Spleen (tissue), 11 donors: ENCODE results near the gene PTPRC. TPM values are rescaled to one million over a fixed set of nuclear protein-coding genes. Genes with fewer than 3 reads are reported as not detected.

ENCODE experiments used
- DNase-seq: peaks from one replicate; pipeline ENCODE4 v3.0.0-alpha.2; 2020
- H3K27ac ChIP-seq, 8 donors: fragments of 200-600 bp; sonication (generic) in 7 of 8; 1 replicate in 4 of 8; 2 replicates in 4 of 8; pipeline versions ENCODE4 v1.5.0 to v1.8.0; 2016 to 2021; ENCODE audit warnings: inconsistent platforms in 4 of 8, mild to moderate bottlenecking in 4 of 8, moderate library complexity in 1 of 8
- H3K27me3 ChIP-seq, 7 donors: fragments of 200-600 bp; sonication (generic) in 6 of 7; replicated peaks in 1 of 7; 1 replicate in 4 of 7; 2 replicates in 3 of 7; pipeline versions ENCODE4 v1.5.0 to v1.8.0; 2016 to 2021; ENCODE audit warnings: inconsistent platforms in 3 of 7, mild to moderate bottlenecking in 1 of 7
- H3K36me3 ChIP-seq, 6 donors: fragments of 200-600 bp; sonication (generic) in 5 of 6; 1 replicate in 4 of 6; 2 replicates in 2 of 6; pipeline versions ENCODE4 v1.5.0 to v1.8.0; 2016 to 2021; ENCODE audit warnings: inconsistent platforms in 2 of 6
- H3K4me1 ChIP-seq, 6 donors: fragments of 200-600 bp; sonication (generic) in 5 of 6; 1 replicate in 3 of 6; 2 replicates in 3 of 6; pipeline versions ENCODE4 v1.5.0 to v1.8.0; 2016 to 2021; ENCODE audit warnings: inconsistent platforms in 3 of 6
- H3K4me3 ChIP-seq, 8 donors: fragments of 200-600 bp; sonication (generic) in 7 of 8; 1 replicate in 4 of 8; 2 replicates in 4 of 8; pipeline versions ENCODE4 v1.5.0 to v1.8.0; 2016 to 2021; ENCODE audit warnings: inconsistent platforms in 4 of 8, mild to moderate bottlenecking in 4 of 8, moderate library complexity in 2 of 8
- H3K9me3 ChIP-seq, 8 donors: fragments of 200-600 bp; sonication (generic) in 7 of 8; 1 replicate in 4 of 8; 2 replicates in 4 of 8; pipeline versions ENCODE4 v1.5.0 to v1.8.0; 2016 to 2021; ENCODE audit warnings: inconsistent platforms in 4 of 8
- CTCF ChIP-seq, 11 experiments: fragments of 200-600 bp in 7 of 11; fragments of 450-650 bp in 4 of 11; sonication (generic) in 4 of 11; IDR thresholded peaks in 8 of 11; conservative IDR thresholded peaks in 3 of 11; 1 replicate in 7 of 11; 2 replicates in 4 of 11; pipeline versions ENCODE4 v1.4.0 to v1.8.0; 2016 to 2021; ENCODE audit warnings: antibody characterized with exemption in 11 of 11, inconsistent platforms in 4 of 11, mild to moderate bottlenecking in 1 of 11
- POLR2A ChIP-seq, 3 donors: fragments of 450-650 bp; IDR thresholded peaks; one replicate each; pipeline ENCODE4 v1.5.1; 2017; ENCODE audit warnings: antibody characterized with exemption in 3 of 3, mild to moderate bottlenecking in 1 of 3
- POLR2AphosphoS5 ChIP-seq, 3 donors: sonication (generic); formaldehyde crosslinking; IDR thresholded peaks; one replicate each; pipeline ENCODE4 v1.5.1; 2017; ENCODE audit warnings: antibody characterized with exemption in 3 of 3
- WGBS, 5 donors: extraction: QIAGEN DNeasy Blood & Tissue Kit in 3 of 5; methylation state at CpG; one replicate each; pipeline versions ENCODE4 v1.1.5 to v1.1.7; 2013 to 2018; 5-methylcytosine and 5-hydroxymethylcytosine counted together
- intact Hi-C: fragments of 100-400 bp; cut with DNase I; formaldehyde crosslinking; loops from one replicate; pipeline ENCODE4 v1.15.0; 2023; ENCODE audit warnings: low total_unique reads
- polyA plus RNA-seq, 3 donors: library from polyadenylated mRNA; stranded (reverse); fragments of 200-250 nt; gene quantifications; one replicate each; pipeline ENCODE4 v1.2.1, GENCODE V29; 2013
- total RNA-seq, 7 donors: library from RNA; depleted of rRNA in 3 of 7; stranded (reverse); fragments of >200 nt in 3 of 7; fragmentation: NEBNext Ultra II Directional in 4 of 7; extraction: Animal tissue kit (Norgen Biotek cat#: 25700) in 4 of 7; gene quantifications; one replicate each; pipeline versions ENCODE4 v1.1.0 to v1.2.1, GENCODE V29; 2016 to 2021
- donor health status: healthy with polysubstance abuse.
- donor health status: DM: no; HTN: no; CAD: no; lungs with moderate emphysema.
- donor health status: DM: no; HTN: no; CAD: no.
- donor health status: Bipolar disorder and iron deficiency.
- donor health status: healthy.
- donor health status: DM: no; HTN: no; CAD: no.
- donor health status: DM: yes; HTN: yes; CAD: no.

The PTPRC gene
- total and polyA plus RNA-seq, 10 donors: 79.2 to 716 (median 476) TPM

- no peak for DNase-seq
- no peaks in the 10 kb centered on the region for H3K27me3 ChIP-seq
- intact Hi-C loops: no loop called here
- H3K36me3 ChIP-seq: peaks cover 0 to 97% (median 62%) of the 10 kb centered on the region in 6 donors
- no peaks in the 10 kb centered on the region for H3K9me3 ChIP-seq
- no peak overlapping the region for H3K4me3 ChIP-seq
- H3K27ac ChIP-seq: peak overlapping the region in 3 of 8 donors; percentile 28 to 57 (median 37)
- TF ChIP-seq POLR2A (IDR thresholded peaks at IDR 0.05) (no peak), POLR2AphosphoS5 (IDR thresholded peaks at IDR 0.05) (no peak), CTCF (IDR thresholded peaks at IDR 0.05 in 8 of 11, conservative IDR thresholded peaks at IDR 0.05 in 3 of 11) (no peak)
- peaks cover 5 to 90% (median 50%) of the 10 kb centered on the region in 6 donors for H3K4me1 ChIP-seq
- WGBS, 5 donors: 86 to 95% (median 90%) methylated on average over 1 of the region's 1 CpG
Observed at GRCh38 chr1:198700396-198700795, 61.6 kb downstream of the PTPRC start.

DNA sequence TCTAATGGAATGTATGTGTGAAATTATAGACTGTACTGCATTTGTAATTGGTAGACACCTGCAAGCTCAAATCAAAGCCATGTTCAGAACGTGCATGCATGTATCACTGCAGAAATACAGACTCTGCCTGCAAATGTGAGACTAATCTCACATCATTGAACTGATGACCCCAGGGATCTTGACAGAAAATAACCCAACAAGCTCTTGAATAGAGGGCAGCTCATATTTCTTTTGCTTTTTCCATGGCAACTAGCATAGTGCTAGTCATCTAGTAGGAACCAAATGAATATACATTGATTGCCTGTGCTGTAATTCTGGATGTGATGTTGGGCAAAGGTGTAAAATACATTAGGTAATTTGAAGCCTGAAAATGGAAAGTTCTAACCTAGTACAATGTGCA is 62.4 kb downstream of the PTPRC start:
- no peaks in the 10 kb centered on the region for H3K9me3 ChIP-seq
- 29 to 71% (median 62%) methylated on average over 1 of the region's 1 CpG for WGBS, 5 donors
- H3K36me3 ChIP-seq: peaks cover 0 to 100% (median 66%) of the 10 kb centered on the region in 6 donors
- intact Hi-C loops: no loop called here
- H3K27me3 ChIP-seq: no peaks in the 10 kb centered on the region
- H3K4me1 ChIP-seq: peaks cover 0 to 82% (median 42%) of the 10 kb centered on the region in 6 donors
- no peak for DNase-seq
- H3K27ac ChIP-seq: peak overlapping the region in 3 of 8 donors; percentile 28 to 57 (median 37)
- H3K4me3 ChIP-seq: no peak overlapping the region
- TF ChIP-seq CTCF (IDR thresholded peaks at IDR 0.05 in 8 of 11, conservative IDR thresholded peaks at IDR 0.05 in 3 of 11) (no peak), POLR2AphosphoS5 (IDR thresholded peaks at IDR 0.05) (no peak), POLR2A (IDR thresholded peaks at IDR 0.05) (no peak)

- 83 to 97% (median 93%) methylated on average over 4 of the region's 4 CpGs for WGBS, 5 donors
- intact Hi-C loops: no loop called here
Observed at GRCh38 chr1:198701766-198702539, 63.1 kb downstream of the PTPRC start.

More at GRCh38 chr1:198701766-198702539, 63.1 kb downstream of the PTPRC start:
- no peak for DNase-seq
- Histone ChIP-seq H3K27ac (peak overlapping the region in 3 of 8 donors; percentile 28 to 57 (median 37)), H3K36me3 (peaks cover 0 to 100% (median 70%) of the 10 kb centered on the region in 6 donors), H3K4me3 (no peak overlapping the region), H3K27me3 (no peaks in the 10 kb centered on the region), H3K4me1 (peaks cover 0 to 75% (median 35%) of the 10 kb centered on the region in 6 donors), H3K9me3 (no peaks in the 10 kb centered on the region)
- TF ChIP-seq POLR2AphosphoS5 (IDR thresholded peaks at IDR 0.05) (peak in 1 of 3 donors; percentile 44), CTCF (IDR thresholded peaks at IDR 0.05 in 8 of 11, conservative IDR thresholded peaks at IDR 0.05 in 3 of 11) (no peak)
